GM23248 (cell line): ENCODE results near the gene HSPA1B. TPM values are rescaled to one million over a fixed set of nuclear protein-coding genes. Genes with fewer than 3 reads are reported as not detected.

Source experiments
- DNase-seq: peaks from one replicate; pipeline ENCODE4 v3.0.0-alpha.2; 2015
- H2AFZ ChIP-seq: fragments of 200-600 bp; sonication (generic); 2 replicates; pipeline ENCODE4 v1.6.1; 2016; ENCODE audit warnings: antibody characterized with exemption
- H3F3A ChIP-seq: fragments of 200-600 bp; sonication (generic); 2 replicates; pipeline ENCODE4 v1.6.1; 2016; ENCODE audit warnings: mild to moderate bottlenecking, antibody characterized with exemption, mixed run types; ENCODE audit not compliant: insufficient read depth
- H3K27ac ChIP-seq: fragments of 200-600 bp; sonication (generic); 2 replicates; pipeline ENCODE4 v1.5.1; 2016; ENCODE audit warnings: mild to moderate bottlenecking
- H3K27me3 ChIP-seq: fragments of 200-600 bp; sonication (generic); replicated peaks from 2 replicates; pipeline ENCODE4 v1.6.1; 2016; ENCODE audit warnings: mild to moderate bottlenecking; ENCODE audit not compliant: insufficient read depth
- H3K36me3 ChIP-seq: fragments of 200-600 bp; sonication (generic); 2 replicates; pipeline ENCODE4 v1.6.1; 2016; ENCODE audit warnings: low read depth, mild to moderate bottlenecking
- H3K4me1 ChIP-seq: fragments of 200-600 bp; sonication (generic); 2 replicates; pipeline ENCODE4 v1.6.1; 2016; ENCODE audit warnings: mild to moderate bottlenecking; ENCODE audit not compliant: insufficient read depth
- H3K4me2 ChIP-seq: fragments of 200-600 bp; sonication (generic); one replicate; pipeline ENCODE4 v1.6.1; 2016; ENCODE audit warnings: mild to moderate bottlenecking; ENCODE audit not compliant: unreplicated experiment
- H3K4me3 ChIP-seq: fragments of 200-600 bp; sonication (generic); 2 replicates; pipeline ENCODE4 v1.5.1; 2016; ENCODE audit warnings: mild to moderate bottlenecking
- H3K79me2 ChIP-seq: fragments of 200-600 bp; sonication (generic); 2 replicates; pipeline ENCODE4 v1.6.1; 2016; ENCODE audit warnings: mild to moderate bottlenecking; ENCODE audit not compliant: insufficient read depth
- H3K9ac ChIP-seq: fragments of 200-600 bp; sonication (generic); 2 replicates; pipeline ENCODE4 v1.6.1; 2016; ENCODE audit warnings: mild to moderate bottlenecking
- H3K9me2 ChIP-seq: fragments of 200-600 bp; sonication (generic); 2 replicates; pipeline ENCODE4 v1.6.1; 2016; ENCODE audit warnings: mixed run types, mild to moderate bottlenecking, moderate library complexity; ENCODE audit not compliant: insufficient read depth
- H3K9me3 ChIP-seq: fragments of 200-600 bp; sonication (generic); one replicate; pipeline ENCODE4 v1.6.1; 2017; ENCODE audit warnings: low read depth
- H4K20me1 ChIP-seq: fragments of 200-600 bp; sonication (generic); 2 replicates; pipeline ENCODE4 v1.6.0; 2016; ENCODE audit not compliant: insufficient read depth
- EZH2 ChIP-seq: fragments of 200-600 bp; sonication (generic); IDR thresholded peaks from 2 replicates; pipeline ENCODE4 v1.6.1; 2018; ENCODE audit warnings: antibody characterized with exemption, mild to moderate bottlenecking; ENCODE audit not compliant: insufficient read depth, poor library complexity, severe bottlenecking
- EZH2phosphoT487 ChIP-seq: fragments of 200-600 bp; sonication (generic); IDR thresholded peaks from 2 replicates; pipeline ENCODE4 v1.6.1; 2018; ENCODE audit warnings: antibody characterized with exemption, moderate library complexity, mild to moderate bottlenecking, low read depth; ENCODE audit not compliant: insufficient read depth
- WGBS, 2 experiments: methylation state at CpG; one replicate each; pipeline ENCODE4 v1.1.6; 2015 to 2017; ENCODE audit warnings: low lambda C conversion rate in 2 of 2, low coverage in 1 of 2; ENCODE audit errors: missing lambda C conversion rate in 2 of 2; 5-methylcytosine and 5-hydroxymethylcytosine counted together
- in situ Hi-C: fragments of 300-500 bp; cut with MboI; formaldehyde crosslinking; loops from 2 replicates; pipeline ENCODE4 v1.15.0; 2020
- polyA plus RNA-seq: library from polyadenylated mRNA; unstranded; fragments of >200 nt; fragmentation: Nextera tagmentation; extraction: Ambion mirVana; gene quantifications from 2 replicates; pipeline ENCODE4 v1.2.1, GENCODE V29; 2016
- small RNA-seq: library from RNA; depleted of rRNA; stranded (forward); fragments of <200 nt; gene quantifications from one replicate; pipeline ENCODE3, GENCODE V24; 2014; ENCODE audit warnings: low read depth, low replicate concordance
- total RNA-seq: library from RNA; depleted of rRNA; stranded (reverse); fragments of >200 nt; shearing (Covaris generic); gene quantifications from 2 replicates; pipeline ENCODE4 v1.2.3, GENCODE V29; 2014; rRNA removed

Gene HSPA1B
- total and polyA plus RNA-seq, 2 experiments from 2014 or later: 61.3 to 104 TPM

GRCh38 chr6:31878726-31879125 lies 51.2 kb downstream of the HSPA1B start, which contains the start of gene SLC44A4:
Gene SLC44A4, minus strand, starts transcription at chr6:31878997. Its CDS starts 17 bp downstream, at chr6:31878980.
- Histone ChIP-seq H3K9me2 (no peaks in the 10 kb centered on the region), H3F3A (no peaks in the 10 kb centered on the region), H3K27ac (no peak within 1 kb of the TSS), H3K9ac (no peak within 1 kb of the TSS), H3K4me1 (no peaks in the 10 kb centered on the region), H4K20me1 (no peaks in the 10 kb centered on the region), H2AFZ (no peak within 1 kb of the TSS), H3K27me3 (no peaks in the 10 kb centered on the region), H3K9me3 (no peaks in the 10 kb centered on the region), H3K36me3 (no peaks in the 10 kb centered on the region; the same call in 1 of the 2 replicates), H3K4me2 (no peak within 1 kb of the TSS), H3K79me2 (no peaks in the 10 kb centered on the region), H3K4me3 (no peak within 1 kb of the TSS)
- no peak for TF ChIP-seq EZH2phosphoT487
- no peak for TF ChIP-seq EZH2
- WGBS, 2 experiments: 82 to 100% methylated on average over 1 to 18 of the region's 18 CpGs
- DNase-seq: no peak
- in situ Hi-C loops: no loop called here

- Histone ChIP-seq H3K27ac (no peak overlapping the region), H3K4me1 (no peaks in the 10 kb centered on the region), H3K9ac (no peak overlapping the region), H3K27me3 (no peaks in the 10 kb centered on the region), H3K9me2 (no peaks in the 10 kb centered on the region), H3K36me3 (no peaks in the 10 kb centered on the region; the same call in 1 of the 2 replicates), H3F3A (no peaks in the 10 kb centered on the region), H3K4me2 (no peak overlapping the region), H3K79me2 (no peaks in the 10 kb centered on the region), H3K4me3 (no peak overlapping the region), H2AFZ (no peak overlapping the region), H4K20me1 (no peaks in the 10 kb centered on the region), H3K9me3 (no peaks in the 10 kb centered on the region)
- DNase-seq: no peak
- in situ Hi-C loops: no loop called here
- WGBS, 2 experiments: 79 to 88% methylated on average over 13 of the region's 13 CpGs
- TF ChIP-seq EZH2phosphoT487 (no peak), EZH2 (no peak)
These were observed 51.6 kb downstream of the HSPA1B start for GRCh38 chr6:31879143-31879542.

Small RNAs within 50 kb of the gene (small RNA-seq; reads per million reads assigned to genes)
- not detected for gene RF00019
- 14.9 reads per million, percentile 87 among the genes with 10 or more reads in this experiment for gene SNORD48
- not detected for gene SNORD52

Other genes starting within 250 kb of the HSPA1B start
Only the 30 nearest of the 38 such genes appear.
- gene APOM, start 171.8 kb upstream of the HSPA1B start, total RNA-seq: 0.76 and 3.3 TPM in 2 replicates
- gene APOM, start 171.8 kb upstream of the HSPA1B start, polyA plus RNA-seq: 5.6 and 5.9 TPM in 2 replicates
- 20.3 and 28.5 TPM in 2 replicates for gene C6orf47, start 167.0 kb upstream of the HSPA1B start, total RNA-seq
- 19.4 and 19.5 TPM in 2 replicates for gene C6orf47, start 167.0 kb upstream of the HSPA1B start, polyA plus RNA-seq
- gene GPANK1, start 162.7 kb upstream of the HSPA1B start, total RNA-seq: 10.6 and 11.3 TPM in 2 replicates
- 19.3 and 20.0 TPM in 2 replicates for gene GPANK1, start 162.7 kb upstream of the HSPA1B start, polyA plus RNA-seq
- gene CSNK2B, start 161.7 kb upstream of the HSPA1B start, total RNA-seq: 186 and 256 TPM in 2 replicates
- gene CSNK2B, start 161.7 kb upstream of the HSPA1B start, polyA plus RNA-seq: 224 and 229 TPM in 2 replicates
- 2.7 and 7.5 TPM in 2 replicates for gene LY6G5B, start 157.8 kb upstream of the HSPA1B start, total RNA-seq
- 3.9 and 5.9 TPM in 2 replicates for gene LY6G5B, start 157.8 kb upstream of the HSPA1B start, polyA plus RNA-seq
- gene LY6G5C, start 146.7 kb upstream of the HSPA1B start, total RNA-seq: 1.7 TPM in 1 of 2 replicates, not detected in the other
- 5.0 and 5.1 TPM in 2 replicates for gene LY6G5C, start 146.7 kb upstream of the HSPA1B start, polyA plus RNA-seq
- 54.0 and 59.9 TPM in 2 replicates for gene ABHD16A, start 124.4 kb upstream of the HSPA1B start, total RNA-seq
- gene ABHD16A, start 124.4 kb upstream of the HSPA1B start, polyA plus RNA-seq: 48.0 and 48.5 TPM in 2 replicates
- gene LY6G6F, start 120.9 kb upstream of the HSPA1B start, total RNA-seq: not detected in 2 replicates
- gene LY6G6F, start 120.9 kb upstream of the HSPA1B start, polyA plus RNA-seq: not detected in 2 replicates
- not detected in 2 replicates for gene LY6G6D, start 112.4 kb upstream of the HSPA1B start, total RNA-seq
- not detected in 2 replicates for gene LY6G6D, start 112.4 kb upstream of the HSPA1B start, polyA plus RNA-seq
- not detected in 2 replicates for gene LY6G6C, start 106.0 kb upstream of the HSPA1B start, total RNA-seq
- not detected in 2 replicates for gene LY6G6C, start 106.0 kb upstream of the HSPA1B start, polyA plus RNA-seq
- gene MPIG6B, start 104.4 kb upstream of the HSPA1B start, total RNA-seq: not detected in 2 replicates
- gene MPIG6B, start 104.4 kb upstream of the HSPA1B start, polyA plus RNA-seq: not detected in 2 replicates
- gene DDAH2, start 98.4 kb upstream of the HSPA1B start, total RNA-seq: 76.6 and 93.3 TPM in 2 replicates
- gene DDAH2, start 98.4 kb upstream of the HSPA1B start, polyA plus RNA-seq: 77.7 and 90.2 TPM in 2 replicates
- gene CLIC1, start 91.2 kb upstream of the HSPA1B start, total RNA-seq: 447 and 576 TPM in 2 replicates
- 784 and 791 TPM in 2 replicates for gene CLIC1, start 91.2 kb upstream of the HSPA1B start, polyA plus RNA-seq
- 4.3 and 7.1 TPM in 2 replicates for gene MSH5, start 87.7 kb upstream of the HSPA1B start, total RNA-seq
- 2.0 and 2.9 TPM in 2 replicates for gene MSH5, start 87.7 kb upstream of the HSPA1B start, polyA plus RNA-seq
- gene SAPCD1, start 65.1 kb upstream of the HSPA1B start, total RNA-seq: 2.5 TPM in 1 of 2 replicates, not detected in the other
- gene SAPCD1, start 65.1 kb upstream of the HSPA1B start, polyA plus RNA-seq: 0.85 and 1.3 TPM in 2 replicates
- 0.54 TPM in 1 of 2 replicates, not detected in the other for gene VWA7, start 50.4 kb upstream of the HSPA1B start, total RNA-seq
- 0.37 and 0.56 TPM in 2 replicates for gene VWA7, start 50.4 kb upstream of the HSPA1B start, polyA plus RNA-seq
- gene VARS1, start 32.0 kb upstream of the HSPA1B start, total RNA-seq: 47.6 and 66.4 TPM in 2 replicates
- 39.1 and 39.8 TPM in 2 replicates for gene VARS1, start 32.0 kb upstream of the HSPA1B start, polyA plus RNA-seq
- 32.5 and 40.3 TPM in 2 replicates for gene LSM2, start 20.8 kb upstream of the HSPA1B start, total RNA-seq
- gene LSM2, start 20.8 kb upstream of the HSPA1B start, polyA plus RNA-seq: 48.4 and 52.3 TPM in 2 replicates
- gene HSPA1L, start 12.5 kb upstream of the HSPA1B start, total RNA-seq: 1.3 and 1.7 TPM in 2 replicates
- gene HSPA1L, start 12.5 kb upstream of the HSPA1B start, polyA plus RNA-seq: 0.85 and 0.91 TPM in 2 replicates
- gene HSPA1A, start 12.2 kb upstream of the HSPA1B start, total RNA-seq: 86.1 and 107 TPM in 2 replicates
- 67.5 and 76.3 TPM in 2 replicates for gene HSPA1A, start 12.2 kb upstream of the HSPA1B start, polyA plus RNA-seq
- gene NEU1, start 35.1 kb downstream of the HSPA1B start, total RNA-seq: 38.3 and 40.2 TPM in 2 replicates
- gene NEU1, start 35.1 kb downstream of the HSPA1B start, polyA plus RNA-seq: 27.8 TPM in 2 replicates
- gene SLC44A4, start 51.3 kb downstream of the HSPA1B start, total RNA-seq: not detected in 2 replicates
- gene SLC44A4, start 51.3 kb downstream of the HSPA1B start, polyA plus RNA-seq: not detected in 2 replicates
- 40.2 and 41.5 TPM in 2 replicates for gene EHMT2, start 70.0 kb downstream of the HSPA1B start, total RNA-seq
- gene EHMT2, start 70.0 kb downstream of the HSPA1B start, polyA plus RNA-seq: 26.5 and 27.5 TPM in 2 replicates
- 2.0 and 6.1 TPM in 2 replicates for gene ZBTB12, start 74.3 kb downstream of the HSPA1B start, total RNA-seq
- not detected in 2 replicates for gene ZBTB12, start 74.3 kb downstream of the HSPA1B start, polyA plus RNA-seq
- 1.3 and 2.1 TPM in 2 replicates for gene C2, start 100.0 kb downstream of the HSPA1B start, total RNA-seq
- gene C2, start 100.0 kb downstream of the HSPA1B start, polyA plus RNA-seq: 1.4 and 2.3 TPM in 2 replicates
- gene CFB, start 118.4 kb downstream of the HSPA1B start, total RNA-seq: 4.4 and 7.3 TPM in 2 replicates
- 3.4 and 3.9 TPM in 2 replicates for gene CFB, start 118.4 kb downstream of the HSPA1B start, polyA plus RNA-seq
- gene NELFE, start 131.2 kb downstream of the HSPA1B start, total RNA-seq: 62.9 and 77.9 TPM in 2 replicates
- 108 and 114 TPM in 2 replicates for gene NELFE, start 131.2 kb downstream of the HSPA1B start, polyA plus RNA-seq
- gene SKIC2, start 131.4 kb downstream of the HSPA1B start, total RNA-seq: 54.9 and 65.4 TPM in 2 replicates
- gene SKIC2, start 131.4 kb downstream of the HSPA1B start, polyA plus RNA-seq: 46.9 and 47.7 TPM in 2 replicates
- gene DXO, start 144.4 kb downstream of the HSPA1B start, total RNA-seq: 24.2 and 31.0 TPM in 2 replicates
- gene DXO, start 144.4 kb downstream of the HSPA1B start, polyA plus RNA-seq: 23.3 and 26.6 TPM in 2 replicates
- gene C4A, start 154.3 kb downstream of the HSPA1B start, total RNA-seq: 4.8 and 5.3 TPM in 2 replicates
- gene C4A, start 154.3 kb downstream of the HSPA1B start, polyA plus RNA-seq: 1.3 and 2.4 TPM in 2 replicates